ENCODE measurements around the gene ESR2. TPM values are rescaled to one million over a fixed set of nuclear protein-coding genes. Genes with fewer than 3 reads are reported as not detected.

ESR2 gene
- total and polyA plus RNA-seq, 4 donors: 0.11 to 3.4 (median 0.37) TPM

DNA sequence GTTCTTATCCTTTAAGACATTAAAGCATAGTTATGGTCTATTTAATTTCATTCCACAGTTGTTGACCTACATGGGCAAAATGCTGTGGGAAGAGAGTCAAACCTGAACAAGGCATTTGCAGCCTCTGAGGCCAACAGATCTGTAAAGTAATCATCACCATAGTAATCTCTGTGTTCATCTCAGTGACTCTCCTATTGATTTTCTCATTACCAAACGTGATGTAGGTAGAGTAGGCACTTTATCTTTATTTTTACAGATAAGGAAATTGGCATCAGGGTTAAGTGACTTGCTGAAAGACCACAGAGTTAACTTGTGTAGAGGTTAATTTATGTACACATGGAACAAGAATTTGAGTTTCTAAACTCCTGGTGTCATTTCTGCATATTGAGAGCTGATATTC, 203.0 kb downstream of the ESR2 start:
- H3K4me1 ChIP-seq (ENCODE audit: control insufficient read depth in 5 of 5, insufficient read depth in 5 of 5, low read length in 5 of 5): peaks cover 0 to under 1% (median 0%) of the 10 kb centered on the region in 5 donors
- no peaks in the 10 kb centered on the region for H3K27me3 ChIP-seq (ENCODE audit: control insufficient read depth in 3 of 3, insufficient read depth in 3 of 3, low read length in 2 of 3)
- WGBS, 2 donors: 69 to 97% methylated on average over 1 of the region's 1 CpG
- no peak overlapping the region for H3K9ac ChIP-seq (ENCODE audit: insufficient read depth in 1 of 2, low read length in 2 of 2)
- TF ChIP-seq CTCF (IDR thresholded peaks at IDR 0.05; ENCODE audit: control extremely low read depth, extremely low read depth): no peak
- H3K9me3 ChIP-seq (ENCODE audit: control insufficient read depth in 4 of 4, insufficient read depth in 3 of 4, low read length in 3 of 4): no peaks in the 10 kb centered on the region
- DNase-seq (no peak), ATAC-seq (ENCODE audit: insufficient read depth, low FRiP score) (no peak)
- no peak overlapping the region for H3K27ac ChIP-seq (ENCODE audit: low read depth in 1 of 2, low read length in 1 of 2)
- peaks cover 6 to 21% (median 16%) of the 10 kb centered on the region in 4 donors for H3K36me3 ChIP-seq (ENCODE audit: control insufficient read depth in 4 of 4, insufficient read depth in 4 of 4, low read length in 4 of 4)
- no peak overlapping the region for H3K4me3 ChIP-seq

GRCh38 chr14:64089920-64090319, 204.3 kb downstream of the ESR2 start:
- H3K27me3 ChIP-seq (ENCODE audit: control insufficient read depth in 3 of 3, insufficient read depth in 3 of 3, low read length in 2 of 3): no peaks in the 10 kb centered on the region
- DNase-seq (no peak), ATAC-seq (ENCODE audit: insufficient read depth, low FRiP score) (no peak)
- no peak overlapping the region for H3K27ac ChIP-seq (ENCODE audit: low read depth in 1 of 2, low read length in 1 of 2)
- no peak overlapping the region for H3K9ac ChIP-seq (ENCODE audit: insufficient read depth in 1 of 2, low read length in 2 of 2)
- no peak overlapping the region for H3K4me3 ChIP-seq
- H3K4me1 ChIP-seq (ENCODE audit: control insufficient read depth in 5 of 5, insufficient read depth in 5 of 5, low read length in 5 of 5): peaks cover 0 to 3% (median 0%) of the 10 kb centered on the region in 5 donors
- H3K9me3 ChIP-seq (ENCODE audit: control insufficient read depth in 4 of 4, insufficient read depth in 3 of 4, low read length in 3 of 4): no peaks in the 10 kb centered on the region
- no peak for TF ChIP-seq CTCF (IDR thresholded peaks at IDR 0.05; ENCODE audit: control extremely low read depth, extremely low read depth)
- 88 to 89% methylated on average over 2 of the region's 2 CpGs for WGBS, 2 donors
- peaks cover 6 to 24% (median 16%) of the 10 kb centered on the region in 4 donors for H3K36me3 ChIP-seq (ENCODE audit: control insufficient read depth in 4 of 4, insufficient read depth in 4 of 4, low read length in 4 of 4)

- TF ChIP-seq CTCF (IDR thresholded peaks at IDR 0.05; ENCODE audit: control extremely low read depth, extremely low read depth): no peak
- no peak overlapping the region for H3K27ac ChIP-seq (ENCODE audit: low read depth in 1 of 2, low read length in 1 of 2)
- H3K9me3 ChIP-seq (ENCODE audit: control insufficient read depth in 4 of 4, insufficient read depth in 3 of 4, low read length in 3 of 4): no peaks in the 10 kb centered on the region
- H3K27me3 ChIP-seq (ENCODE audit: control insufficient read depth in 3 of 3, insufficient read depth in 3 of 3, low read length in 2 of 3): no peaks in the 10 kb centered on the region
- H3K4me1 ChIP-seq (ENCODE audit: control insufficient read depth in 5 of 5, insufficient read depth in 5 of 5, low read length in 5 of 5): peaks cover 0 to 3% (median 0%) of the 10 kb centered on the region in 5 donors
- H3K9ac ChIP-seq (ENCODE audit: insufficient read depth in 1 of 2, low read length in 2 of 2): no peak overlapping the region
- H3K4me3 ChIP-seq: no peak overlapping the region
- peaks cover 5 to 24% (median 21%) of the 10 kb centered on the region in 4 donors for H3K36me3 ChIP-seq (ENCODE audit: control insufficient read depth in 4 of 4, insufficient read depth in 4 of 4, low read length in 4 of 4)
- DNase-seq: no peak
- ATAC-seq (ENCODE audit: insufficient read depth, low FRiP score): no peak
These were observed 205.6 kb downstream of the ESR2 start for GRCh38 chr14:64088647-64088964.

GRCh38 chr14:64082837-64083236, 211.3 kb downstream of the ESR2 start:
- 71 to 79% methylated on average over 7 of the region's 7 CpGs for WGBS, 2 donors
- no peak overlapping the region for H3K4me3 ChIP-seq
- no peak overlapping the region for H3K9ac ChIP-seq (ENCODE audit: insufficient read depth in 1 of 2, low read length in 2 of 2)
- peaks cover 10 to 19% (median 16%) of the 10 kb centered on the region in 4 donors for H3K36me3 ChIP-seq (ENCODE audit: control insufficient read depth in 4 of 4, insufficient read depth in 4 of 4, low read length in 4 of 4)
- peak overlapping the region in 1 of 2 donors; percentile 64 for H3K27ac ChIP-seq (ENCODE audit: low read depth in 1 of 2, low read length in 1 of 2)
- no peaks in the 10 kb centered on the region for H3K9me3 ChIP-seq (ENCODE audit: control insufficient read depth in 4 of 4, insufficient read depth in 3 of 4, low read length in 3 of 4)
- no peak for TF ChIP-seq CTCF (IDR thresholded peaks at IDR 0.05; ENCODE audit: control extremely low read depth, extremely low read depth)
- no peak for DNase-seq
- H3K27me3 ChIP-seq (ENCODE audit: control insufficient read depth in 3 of 3, insufficient read depth in 3 of 3, low read length in 2 of 3): no peaks in the 10 kb centered on the region
- ATAC-seq (ENCODE audit: insufficient read depth, low FRiP score): no peak
- H3K4me1 ChIP-seq (ENCODE audit: control insufficient read depth in 5 of 5, insufficient read depth in 5 of 5, low read length in 5 of 5): peaks cover 0 to 3% (median 0%) of the 10 kb centered on the region in 5 donors

Measured in lung (tissue), 12 donors.